Lung (tissue), 12 donors: Measurements from ENCODE around the gene ATXN7L2. TPM values are rescaled to one million over a fixed set of nuclear protein-coding genes. Genes with fewer than 3 reads are reported as not detected.

Experiments
- ATAC-seq: fragments of 200-7000 bp; cut with Tn5 transposase; one replicate; pipeline ENCODE4 v1.9.1; 2020; ENCODE audit warnings: moderate number of reproducible peaks; ENCODE audit not compliant: insufficient read depth, low FRiP score
- DNase-seq, 3 donors: peaks; one replicate each; pipeline ENCODE4 v3.0.0-alpha.2; 2013 to 2017
- H3K27ac ChIP-seq, 2 donors: one replicate each; pipeline ENCODE4 v1.5.1; 2013; ENCODE audit warnings: mild to moderate bottlenecking in 2 of 2, moderate library complexity in 2 of 2, control low read depth in 1 of 2, inconsistent platforms in 1 of 2, low read depth in 1 of 2, low read length in 1 of 2
- H3K27me3 ChIP-seq, 3 donors: one replicate each; pipeline ENCODE4 v1.5.1; 2013; ENCODE audit warnings: low read length in 2 of 3; ENCODE audit not compliant: control insufficient read depth in 3 of 3, insufficient read depth in 3 of 3
- H3K36me3 ChIP-seq, 4 donors: one replicate each; pipeline ENCODE4 v1.5.1; 2013; ENCODE audit warnings: low read length in 4 of 4, mild to moderate bottlenecking in 1 of 4, moderate library complexity in 1 of 4; ENCODE audit not compliant: control insufficient read depth in 4 of 4, insufficient read depth in 4 of 4
- H3K4me1 ChIP-seq, 5 donors: one replicate each; pipeline ENCODE4 v1.5.1; 2013; ENCODE audit warnings: low read length in 5 of 5, mild to moderate bottlenecking in 2 of 5, moderate library complexity in 1 of 5; ENCODE audit not compliant: control insufficient read depth in 5 of 5, insufficient read depth in 5 of 5
- H3K4me3 ChIP-seq: one replicate; pipeline ENCODE4 v1.5.1; 2013; ENCODE audit warnings: mild to moderate bottlenecking, control low read depth, moderate library complexity
- H3K9ac ChIP-seq, 2 donors: one replicate each; pipeline ENCODE4 v1.5.1; 2013; ENCODE audit warnings: low read length in 2 of 2, control low read depth in 1 of 2; ENCODE audit not compliant: insufficient read depth in 1 of 2
- H3K9me3 ChIP-seq, 4 donors: one replicate each; pipeline ENCODE4 v1.5.1; 2013; ENCODE audit warnings: low read length in 3 of 4, mild to moderate bottlenecking in 1 of 4, moderate library complexity in 1 of 4; ENCODE audit not compliant: control insufficient read depth in 4 of 4, insufficient read depth in 3 of 4
- WGBS, 2 donors: extraction: QIAGEN DNeasy Blood & Tissue Kit; methylation state at CpG; one replicate each; pipeline ENCODE4 v1.1.7; 2013; 5-methylcytosine and 5-hydroxymethylcytosine counted together
- polyA plus RNA-seq, 2 donors: library from polyadenylated mRNA; stranded (reverse); fragments of 200-250 nt; gene quantifications; one replicate each; pipeline ENCODE4 v1.2.1, GENCODE V29; 2013
- total RNA-seq, 2 donors: library from RNA; depleted of rRNA in 1 of 2; stranded (reverse); fragments of >200 nt in 1 of 2; gene quantifications; one replicate each; pipeline ENCODE4 v1.2.1, GENCODE V29; 2014 to 2021
- TF ChIP-seq, protein P1 (sequence below): IDR thresholded peaks from 2 replicates; pipeline ENCODE4 v1.5.1; 2012; ENCODE audit warnings: mild to moderate bottlenecking; ENCODE audit errors: control extremely low read depth, extremely low read depth
- donor health status: control.
- donor health status: control.
- donor health status: Bipolar disorder and iron deficiency.
- donor health status: healthy.
- donor health status: DM: yes; HTN: yes; CAD: no.

The ATXN7L2 gene
- total and polyA plus RNA-seq, 4 donors, result 2.6 to 6.0 (median 4.4) TPM

DNA sequence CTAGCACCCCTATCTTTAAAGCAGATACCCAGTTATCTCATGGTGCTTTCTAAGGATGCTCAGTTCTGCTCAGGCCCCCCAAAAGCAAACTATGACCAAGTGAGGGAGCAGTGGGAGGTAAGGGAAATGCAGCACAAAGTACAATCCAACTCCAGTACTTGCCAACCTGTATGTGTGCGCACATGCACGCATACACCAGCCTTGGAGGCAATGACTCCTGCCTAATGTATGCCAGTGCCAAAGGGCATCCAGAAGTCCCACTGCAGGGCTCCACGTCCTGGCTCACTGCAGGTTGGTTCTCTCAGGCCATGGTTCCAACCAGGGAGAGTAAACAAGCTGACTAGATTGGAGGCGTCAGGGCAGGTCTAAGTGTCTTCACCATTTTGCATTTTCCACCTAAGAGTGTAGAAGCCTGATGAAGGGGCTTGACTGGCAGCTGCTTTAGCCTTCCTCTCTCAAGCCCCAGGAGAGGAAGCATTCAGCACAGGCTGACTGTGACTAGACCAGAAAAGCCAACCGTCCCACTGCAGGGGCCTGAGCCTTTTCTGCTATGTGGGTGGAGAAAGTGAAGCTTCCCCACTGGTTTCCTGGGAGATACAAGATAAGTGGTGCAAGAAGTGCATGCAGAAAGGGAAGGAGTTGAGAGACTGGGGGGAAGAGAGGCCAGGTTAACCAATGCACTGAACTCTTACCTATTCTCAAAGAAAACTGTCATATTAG lies 18.1 kb downstream of the ATXN7L2 start:
- H3K27ac ChIP-seq, result no peak overlapping the region
- ATAC-seq (no peak), DNase-seq (no peak)
- peaks cover 0 to 15% (median 2%) of the 10 kb centered on the region in 4 donors for H3K36me3 ChIP-seq
- no peak overlapping the region for H3K4me3 ChIP-seq
- peaks cover 0 to 9% (median 0%) of the 10 kb centered on the region in 5 donors for H3K4me1 ChIP-seq
- H3K9me3 ChIP-seq, result no peaks in the 10 kb centered on the region
- no peak overlapping the region for H3K9ac ChIP-seq
- TF ChIP-seq, protein P1, sequence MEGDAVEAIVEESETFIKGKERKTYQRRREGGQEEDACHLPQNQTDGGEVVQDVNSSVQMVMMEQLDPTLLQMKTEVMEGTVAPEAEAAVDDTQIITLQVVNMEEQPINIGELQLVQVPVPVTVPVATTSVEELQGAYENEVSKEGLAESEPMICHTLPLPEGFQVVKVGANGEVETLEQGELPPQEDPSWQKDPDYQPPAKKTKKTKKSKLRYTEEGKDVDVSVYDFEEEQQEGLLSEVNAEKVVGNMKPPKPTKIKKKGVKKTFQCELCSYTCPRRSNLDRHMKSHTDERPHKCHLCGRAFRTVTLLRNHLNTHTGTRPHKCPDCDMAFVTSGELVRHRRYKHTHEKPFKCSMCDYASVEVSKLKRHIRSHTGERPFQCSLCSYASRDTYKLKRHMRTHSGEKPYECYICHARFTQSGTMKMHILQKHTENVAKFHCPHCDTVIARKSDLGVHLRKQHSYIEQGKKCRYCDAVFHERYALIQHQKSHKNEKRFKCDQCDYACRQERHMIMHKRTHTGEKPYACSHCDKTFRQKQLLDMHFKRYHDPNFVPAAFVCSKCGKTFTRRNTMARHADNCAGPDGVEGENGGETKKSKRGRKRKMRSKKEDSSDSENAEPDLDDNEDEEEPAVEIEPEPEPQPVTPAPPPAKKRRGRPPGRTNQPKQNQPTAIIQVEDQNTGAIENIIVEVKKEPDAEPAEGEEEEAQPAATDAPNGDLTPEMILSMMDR, result no peak
- 71 to 75% methylated on average over 5 of the region's 5 CpGs for WGBS, 2 donors
- no peaks in the 10 kb centered on the region for H3K27me3 ChIP-seq

DNA sequence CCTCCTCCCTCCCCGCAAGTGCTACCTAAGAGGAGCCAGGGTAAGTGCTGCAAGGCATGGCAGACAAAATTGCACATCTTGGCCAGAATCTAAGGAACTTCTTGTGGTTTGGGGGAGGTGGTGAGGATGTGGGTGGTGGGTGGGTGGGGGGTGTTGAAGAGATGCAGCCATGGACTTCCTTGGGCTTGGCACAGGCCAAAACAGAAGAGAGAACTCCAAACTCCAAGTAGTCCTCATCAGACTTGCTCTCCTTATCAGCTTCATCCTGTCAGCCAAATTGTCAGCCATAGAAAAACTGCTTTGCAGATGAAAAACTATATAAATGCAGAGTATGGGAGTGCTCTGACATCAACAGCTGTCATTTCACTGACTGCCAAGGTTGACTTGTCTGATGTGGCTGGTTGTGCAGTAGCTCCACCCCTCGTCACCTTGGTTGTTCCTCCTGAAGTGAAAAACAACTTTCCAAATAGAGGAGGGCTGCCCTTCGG lies 18.7 kb downstream of the ATXN7L2 start:
- WGBS, 2 donors, result 51 to 61% methylated on average over 3 of the region's 3 CpGs
- Histone ChIP-seq H3K27me3 (no peaks in the 10 kb centered on the region), H3K4me3 (no peak overlapping the region), H3K9ac (no peak overlapping the region), H3K9me3 (no peaks in the 10 kb centered on the region), H3K4me1 (peaks cover 0 to 11% (median 0%) of the 10 kb centered on the region in 5 donors), H3K27ac (no peak overlapping the region), H3K36me3 (peaks cover 0 to 9% (median 2%) of the 10 kb centered on the region in 4 donors)
- ATAC-seq (no peak), DNase-seq (no peak)
- TF ChIP-seq, protein P1, result no peak

DNA sequence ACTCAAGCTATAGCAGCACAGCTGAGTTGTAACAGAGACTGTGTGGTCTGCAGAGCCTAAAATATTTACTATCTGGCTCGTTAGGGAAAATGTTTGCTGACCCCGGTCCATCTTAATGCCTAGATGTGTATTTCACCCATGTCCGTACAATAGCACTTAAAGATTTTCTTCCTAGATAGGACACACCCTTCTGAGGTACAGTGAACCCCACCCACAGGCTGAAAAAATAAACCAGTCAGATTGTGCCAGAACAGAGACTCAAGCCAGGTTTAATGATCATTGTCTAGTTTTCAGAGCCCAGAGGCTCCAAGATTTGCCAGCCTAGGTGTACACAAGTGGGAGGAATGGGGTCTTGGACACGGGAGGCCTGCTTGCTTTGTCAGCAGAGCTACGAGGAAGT lies 20.2 kb downstream of the ATXN7L2 start:
- no peak for ATAC-seq
- 54 to 74% methylated on average over 5 of the region's 5 CpGs for WGBS, 2 donors
- no peak overlapping the region for H3K27ac ChIP-seq
- DNase-seq, result no peak
- peaks cover 0 to 8% (median 2%) of the 10 kb centered on the region in 4 donors for H3K36me3 ChIP-seq
- TF ChIP-seq, protein P1, result no peak
- H3K4me3 ChIP-seq, result no peak overlapping the region
- H3K9ac ChIP-seq, result no peak overlapping the region
- H3K27me3 ChIP-seq, result no peaks in the 10 kb centered on the region
- no peaks in the 10 kb centered on the region for H3K9me3 ChIP-seq
- peaks cover 0 to 21% (median 0%) of the 10 kb centered on the region in 5 donors for H3K4me1 ChIP-seq
